Upper lobe of left lung (tissue), 4 donors: ENCODE measurements around the gene MSANTD2.

ENCODE experiments used
- EP300 ChIP-seq, 4 donors: sonication (generic); formaldehyde crosslinking; IDR thresholded peaks; one replicate each; pipeline ENCODE4 v1.5.1; 2017; ENCODE audit warnings: antibody characterized with exemption in 4 of 4, control low read depth in 2 of 4
- POLR2A ChIP-seq, 4 donors: fragments of 450-650 bp; IDR thresholded peaks; one replicate each; pipeline ENCODE4 v1.5.1; 2016 to 2017; ENCODE audit warnings: antibody characterized with exemption in 4 of 4, mild to moderate bottlenecking in 2 of 4
- POLR2AphosphoS5 ChIP-seq, 2 donors: sonication (generic); formaldehyde crosslinking; IDR thresholded peaks; one replicate each; pipeline ENCODE4 v1.5.1; 2017; ENCODE audit warnings: antibody characterized with exemption in 2 of 2
- TF ChIP-seq, protein P1 (sequence below), 6 experiments: fragments of 450-650 bp in 4 of 6; fragments of 200-600 bp in 2 of 6; sonication (generic) in 2 of 6; IDR thresholded peaks; one replicate each; pipeline ENCODE4 v1.5.1; 2016 to 2019; ENCODE audit warnings: antibody characterized with exemption in 6 of 6

DNA sequence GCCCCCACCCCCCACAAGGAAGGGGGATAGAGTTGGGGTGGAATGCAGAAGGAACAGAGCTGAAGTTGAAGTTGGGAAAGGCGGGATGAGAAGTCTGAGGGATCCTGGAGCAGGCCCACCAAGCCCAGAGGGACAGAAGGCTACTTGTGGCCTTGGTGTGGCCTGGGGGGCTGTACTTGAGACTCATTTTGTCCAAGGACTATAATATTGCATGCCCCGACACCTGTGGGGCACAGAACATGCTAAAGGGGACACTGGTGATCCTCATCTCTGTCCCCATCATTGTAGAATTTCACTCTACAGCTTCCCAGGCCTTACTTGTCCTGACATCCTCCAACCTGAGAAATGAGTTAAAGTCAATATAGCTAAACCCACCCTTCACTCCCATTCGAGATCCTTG, 39.4 kb downstream of the MSANTD2 start:
- TF ChIP-seq, protein P1, sequence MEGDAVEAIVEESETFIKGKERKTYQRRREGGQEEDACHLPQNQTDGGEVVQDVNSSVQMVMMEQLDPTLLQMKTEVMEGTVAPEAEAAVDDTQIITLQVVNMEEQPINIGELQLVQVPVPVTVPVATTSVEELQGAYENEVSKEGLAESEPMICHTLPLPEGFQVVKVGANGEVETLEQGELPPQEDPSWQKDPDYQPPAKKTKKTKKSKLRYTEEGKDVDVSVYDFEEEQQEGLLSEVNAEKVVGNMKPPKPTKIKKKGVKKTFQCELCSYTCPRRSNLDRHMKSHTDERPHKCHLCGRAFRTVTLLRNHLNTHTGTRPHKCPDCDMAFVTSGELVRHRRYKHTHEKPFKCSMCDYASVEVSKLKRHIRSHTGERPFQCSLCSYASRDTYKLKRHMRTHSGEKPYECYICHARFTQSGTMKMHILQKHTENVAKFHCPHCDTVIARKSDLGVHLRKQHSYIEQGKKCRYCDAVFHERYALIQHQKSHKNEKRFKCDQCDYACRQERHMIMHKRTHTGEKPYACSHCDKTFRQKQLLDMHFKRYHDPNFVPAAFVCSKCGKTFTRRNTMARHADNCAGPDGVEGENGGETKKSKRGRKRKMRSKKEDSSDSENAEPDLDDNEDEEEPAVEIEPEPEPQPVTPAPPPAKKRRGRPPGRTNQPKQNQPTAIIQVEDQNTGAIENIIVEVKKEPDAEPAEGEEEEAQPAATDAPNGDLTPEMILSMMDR (IDR thresholded peaks at IDR 0.05): no peak
- TF ChIP-seq POLR2A (IDR thresholded peaks at IDR 0.05) (no peak), POLR2AphosphoS5 (IDR thresholded peaks at IDR 0.05) (no peak), EP300 (IDR thresholded peaks at IDR 0.05) (no peak)
